MM.1S (cell line): ENCODE measurements around the gene C9orf153.

Experiments used
- EZH2 ChIP-seq: fragments of 300-600 bp; sonication (generic); optimal IDR thresholded peaks from 2 replicates; pipeline ENCODE3; 2017; ENCODE audit warnings: low read depth, mild to moderate bottlenecking, antibody characterized with exemption, low read length, mixed read lengths
- TF ChIP-seq, protein P1 (sequence below): fragments of 300-600 bp; sonication (generic); IDR thresholded peaks from 2 replicates; pipeline ENCODE4 v1.5.1; 2016; ENCODE audit warnings: antibody characterized with exemption, low read length, mixed read lengths

DNA sequence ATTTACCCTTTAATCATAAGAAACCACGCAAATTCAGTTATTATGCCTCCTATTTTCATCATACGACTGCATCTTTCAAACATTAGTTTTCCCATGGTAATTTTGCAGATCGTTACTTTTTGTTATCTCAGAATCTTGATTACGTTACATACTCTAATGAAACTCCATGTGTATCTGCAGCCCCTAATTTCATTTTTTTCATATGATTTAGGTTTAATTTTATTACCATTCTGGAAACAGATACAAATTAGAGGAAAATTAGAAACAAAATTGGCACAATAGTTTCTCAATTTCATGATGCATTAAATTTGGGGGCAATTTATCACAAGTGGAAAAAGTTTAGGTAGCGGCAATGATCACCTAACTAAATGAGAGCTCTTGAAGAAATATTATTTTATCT is 52.3 kb downstream of the C9orf153 start:
- no peak for TF ChIP-seq EZH2
- TF ChIP-seq, protein P1, sequence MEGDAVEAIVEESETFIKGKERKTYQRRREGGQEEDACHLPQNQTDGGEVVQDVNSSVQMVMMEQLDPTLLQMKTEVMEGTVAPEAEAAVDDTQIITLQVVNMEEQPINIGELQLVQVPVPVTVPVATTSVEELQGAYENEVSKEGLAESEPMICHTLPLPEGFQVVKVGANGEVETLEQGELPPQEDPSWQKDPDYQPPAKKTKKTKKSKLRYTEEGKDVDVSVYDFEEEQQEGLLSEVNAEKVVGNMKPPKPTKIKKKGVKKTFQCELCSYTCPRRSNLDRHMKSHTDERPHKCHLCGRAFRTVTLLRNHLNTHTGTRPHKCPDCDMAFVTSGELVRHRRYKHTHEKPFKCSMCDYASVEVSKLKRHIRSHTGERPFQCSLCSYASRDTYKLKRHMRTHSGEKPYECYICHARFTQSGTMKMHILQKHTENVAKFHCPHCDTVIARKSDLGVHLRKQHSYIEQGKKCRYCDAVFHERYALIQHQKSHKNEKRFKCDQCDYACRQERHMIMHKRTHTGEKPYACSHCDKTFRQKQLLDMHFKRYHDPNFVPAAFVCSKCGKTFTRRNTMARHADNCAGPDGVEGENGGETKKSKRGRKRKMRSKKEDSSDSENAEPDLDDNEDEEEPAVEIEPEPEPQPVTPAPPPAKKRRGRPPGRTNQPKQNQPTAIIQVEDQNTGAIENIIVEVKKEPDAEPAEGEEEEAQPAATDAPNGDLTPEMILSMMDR, result no peak
